Ecto neural progenitor cell (in vitro differentiated cells): ENCODE measurements around the gene RASA2.
"Not testable (repeated sequence)": the region's sequence is repeated elsewhere in the genome, so short reads cannot be mapped to it uniquely, and the experiment has no call there.

Experiments used
- DNase-seq: peaks from one replicate; pipeline ENCODE4 v3.0.0-alpha.2; 2018; ENCODE audit warnings: low spot score

RASA2 gene

DNA sequence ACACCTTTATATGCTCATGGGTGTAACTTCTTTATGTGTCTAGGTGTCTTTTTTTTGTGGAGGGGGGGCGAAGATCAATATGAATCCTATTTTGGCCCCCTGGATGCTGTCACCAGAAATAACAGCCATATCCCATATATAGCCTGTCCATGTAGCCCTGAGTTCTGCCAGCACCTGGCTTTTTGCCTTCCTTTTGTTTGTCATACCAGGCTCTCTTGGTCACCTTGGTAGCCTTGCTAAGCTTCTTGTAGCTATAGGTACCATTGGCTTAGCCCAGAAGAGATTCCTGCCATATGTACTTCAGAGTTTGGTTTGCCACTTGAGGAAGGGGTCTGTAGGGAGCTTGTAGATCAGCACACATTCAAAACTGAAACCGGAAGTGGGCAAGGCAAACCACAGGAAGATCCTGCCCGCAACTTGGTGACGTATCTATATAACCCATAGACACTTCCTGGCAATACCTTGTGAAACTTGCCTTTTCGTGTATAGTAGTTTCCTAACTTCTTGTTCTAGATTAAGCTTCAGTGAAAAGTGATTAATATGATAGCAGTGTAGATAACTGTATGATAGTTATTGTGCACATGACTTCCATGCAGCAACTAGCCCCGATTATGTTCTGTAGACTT is 11.9 kb downstream of the RASA2 start:
- no peak for DNase-seq

- no peak for DNase-seq
Measured at GRCh38 chr3:141499284-141499683, 12.5 kb downstream of the RASA2 start.

- no peak for DNase-seq
Measured at GRCh38 chr3:141499965-141500364, 13.1 kb downstream of the RASA2 start.

GRCh38 chr3:141500397-141500796 is 13.6 kb downstream of the RASA2 start:
- DNase-seq: no peak

- no peak for DNase-seq
Measured at GRCh38 chr3:141505166-141505565, 18.3 kb downstream of the RASA2 start.

DNA sequence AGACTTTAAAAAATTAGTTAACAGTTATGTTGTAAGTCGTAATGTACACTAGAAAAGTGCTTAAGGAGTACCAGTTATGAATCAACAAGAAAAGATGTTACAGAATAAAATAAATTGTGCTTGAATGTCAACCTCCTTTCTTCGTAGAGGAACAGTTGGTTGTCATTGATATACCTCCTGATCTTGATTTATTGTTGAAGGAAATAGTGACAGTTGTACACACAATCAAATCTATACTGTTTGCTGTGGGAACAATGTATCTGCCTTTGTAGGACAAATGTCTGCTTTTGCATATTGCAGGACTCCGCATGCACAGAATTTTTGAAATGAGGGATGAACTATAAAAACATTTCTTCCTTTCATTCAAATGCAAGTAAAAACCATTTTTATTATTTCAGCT is 19.2 kb downstream of the RASA2 start:
- no peak for DNase-seq

DNA sequence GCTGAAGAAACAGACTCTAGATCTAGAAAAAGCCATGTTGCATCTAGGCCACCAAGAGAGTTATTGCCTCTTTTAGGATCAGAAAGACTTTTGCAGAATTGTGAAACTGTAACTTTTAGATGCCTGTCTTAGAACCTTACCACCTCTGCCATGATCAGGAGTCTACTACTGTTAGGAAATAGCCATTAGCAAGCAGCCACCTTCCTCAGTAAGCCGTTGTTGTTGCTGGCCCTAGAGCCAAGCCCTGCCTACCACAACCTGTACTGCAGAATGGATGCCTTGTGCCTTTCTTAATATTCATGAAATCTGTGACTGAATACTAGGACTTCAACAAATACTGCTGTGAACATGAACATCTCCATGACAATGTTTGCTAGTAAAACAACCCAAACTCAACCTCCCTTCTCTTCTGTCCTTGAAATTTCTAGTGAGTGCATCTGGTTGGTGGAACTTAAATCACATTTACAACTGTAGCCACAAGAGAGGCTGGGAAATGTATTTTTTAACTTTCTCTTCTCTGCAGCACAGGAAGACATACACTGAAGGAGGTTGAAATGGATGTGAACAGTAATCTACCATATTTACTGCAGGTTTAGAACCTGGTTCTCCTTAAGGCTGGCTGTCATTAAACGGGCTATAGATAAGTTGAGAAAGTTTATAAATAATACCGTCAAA is 20.7 kb downstream of the RASA2 start:
- no peak for DNase-seq

- no peak for DNase-seq
Measured at GRCh38 chr3:141508067-141508436, 21.2 kb downstream of the RASA2 start.

GRCh38 chr3:141511361-141511760 is 24.5 kb downstream of the RASA2 start:
- DNase-seq: no peak

- DNase-seq: no peak
Measured at GRCh38 chr3:141514382-141514781, 27.6 kb downstream of the RASA2 start.

DNA sequence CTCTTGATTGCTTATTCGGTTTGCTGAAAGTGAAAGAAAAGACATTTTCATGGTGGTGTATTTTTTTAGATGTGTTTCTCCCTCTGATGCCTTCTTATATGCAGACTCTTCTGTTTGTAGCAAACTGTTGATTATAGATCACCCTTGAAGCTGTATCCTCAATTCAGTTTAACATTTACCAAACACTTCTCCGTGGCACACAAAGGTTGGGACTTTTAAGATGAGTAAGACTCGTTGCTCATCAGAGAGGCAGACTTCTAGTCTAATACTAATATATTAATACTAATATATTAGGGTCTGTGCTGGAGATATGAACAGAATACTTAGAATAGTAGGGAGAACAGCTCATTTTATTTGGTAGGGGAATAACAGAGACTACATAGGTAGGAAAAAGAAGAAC is 32.8 kb downstream of the RASA2 start:
- no peak for DNase-seq

- no peak for DNase-seq
Measured at GRCh38 chr3:141521781-141522180, 35.0 kb downstream of the RASA2 start.

DNA sequence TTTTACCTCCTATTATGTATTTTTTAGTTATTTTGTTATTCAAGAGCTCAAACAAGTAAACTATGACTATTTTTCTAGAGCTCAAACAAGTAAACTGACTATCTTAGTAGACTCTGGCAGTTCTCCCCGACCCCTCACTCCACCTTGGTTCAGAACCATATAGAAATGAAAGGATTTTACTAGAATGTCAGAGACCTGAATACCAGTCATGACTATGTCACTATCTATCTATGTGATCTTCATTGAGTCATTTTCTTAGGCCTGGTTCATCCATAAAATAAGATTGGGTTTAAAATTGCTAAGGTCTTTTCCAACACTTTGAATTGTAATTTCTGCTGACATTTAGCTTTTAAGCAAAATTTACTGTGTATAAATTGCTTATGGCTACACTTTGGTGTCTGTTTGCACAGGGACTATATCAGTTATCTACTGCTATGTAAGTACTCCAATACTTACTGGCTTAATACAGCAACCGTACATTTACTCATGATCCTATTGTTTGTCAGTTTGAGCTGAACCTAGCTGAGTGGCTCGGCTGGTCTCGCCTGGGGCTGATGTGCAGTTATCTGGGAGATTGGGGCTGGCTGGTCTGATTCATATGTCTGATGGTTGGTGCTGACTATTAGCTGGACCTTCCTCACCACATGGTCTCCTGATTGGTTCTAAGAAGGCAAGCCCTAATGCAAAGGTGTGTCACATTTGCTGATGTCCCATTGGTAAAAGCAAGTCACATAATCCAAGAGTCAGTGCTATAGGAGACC is 37.0 kb downstream of the RASA2 start:
- DNase-seq: no peak

- DNase-seq: no peak
Measured at GRCh38 chr3:141524988-141525387, 38.2 kb downstream of the RASA2 start.

DNA sequence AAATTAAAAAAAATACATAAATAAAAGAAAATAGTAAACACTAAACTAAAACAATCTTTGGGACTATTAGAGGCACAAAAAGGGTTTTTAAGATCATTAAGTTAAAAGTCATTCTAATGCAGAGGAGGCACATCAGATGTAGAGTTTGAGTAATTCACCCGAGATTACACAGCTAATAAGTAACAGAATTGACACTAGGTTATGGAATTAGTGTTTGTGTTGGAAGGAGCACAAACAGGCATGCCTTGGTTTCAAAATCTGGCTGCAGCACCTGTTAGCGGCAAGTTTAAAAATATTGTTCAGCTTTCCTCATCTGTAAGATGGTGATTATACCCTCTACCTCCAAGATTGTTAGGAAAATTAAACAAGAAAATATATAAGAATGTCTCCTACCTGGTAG is 39.0 kb downstream of the RASA2 start:
- no peak for DNase-seq

DNA sequence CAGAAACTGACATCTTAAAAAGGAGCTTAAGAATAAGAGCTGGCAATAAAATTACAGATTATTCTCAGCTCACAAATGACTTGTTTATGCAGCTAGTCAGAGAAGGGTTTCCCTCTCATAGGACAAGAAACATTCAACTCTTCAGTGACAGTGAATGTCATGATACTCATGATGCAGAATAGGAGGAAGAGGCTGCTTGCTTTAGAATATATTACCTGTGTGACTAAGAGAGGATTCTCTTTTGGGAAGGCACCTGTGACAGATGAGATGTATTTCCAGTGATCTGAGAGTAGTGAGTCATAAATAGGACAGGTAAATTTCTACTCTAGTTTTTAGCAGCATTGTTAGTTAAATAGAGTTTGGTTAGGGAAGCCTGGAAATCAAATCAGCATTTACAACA is 39.9 kb downstream of the RASA2 start:
- DNase-seq: no peak

- DNase-seq: no peak
Measured at GRCh38 chr3:141528800-141529199, 42.0 kb downstream of the RASA2 start.

GRCh38 chr3:141529256-141529655 is 42.4 kb downstream of the RASA2 start:
- DNase-seq: no peak

DNA sequence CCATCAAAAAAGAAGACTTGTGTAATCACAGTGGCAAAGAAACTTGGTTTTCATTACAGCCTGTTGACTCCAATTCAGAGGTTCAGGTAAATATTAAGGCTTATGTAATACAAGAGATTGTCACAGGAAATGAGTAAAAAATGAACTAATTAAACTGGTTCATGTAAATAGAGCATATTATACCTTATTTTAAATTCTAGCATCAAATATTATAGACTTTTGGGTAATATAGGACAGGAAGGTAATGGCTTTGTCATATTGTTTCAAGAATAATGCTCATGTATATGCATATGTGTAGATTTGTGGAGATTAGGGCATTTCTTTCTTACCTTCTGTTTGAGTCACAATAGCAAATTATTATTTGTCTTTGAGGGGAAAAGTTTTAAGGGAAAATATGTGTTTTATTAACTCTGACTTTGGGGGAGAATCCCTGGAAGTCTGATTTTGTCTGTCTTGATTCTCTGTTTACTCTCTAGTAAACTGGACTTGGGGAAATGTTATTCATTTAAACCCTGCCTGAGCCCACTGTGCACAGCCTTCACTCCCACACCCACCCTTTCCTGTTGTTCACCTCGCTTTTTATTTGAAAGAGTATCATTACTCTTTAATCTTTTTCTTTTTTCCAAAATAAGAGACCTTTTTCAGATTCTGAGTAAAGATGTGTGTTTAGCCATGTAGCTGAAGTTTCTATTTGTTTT is 43.0 kb downstream of the RASA2 start:
- DNase-seq: no peak

DNA sequence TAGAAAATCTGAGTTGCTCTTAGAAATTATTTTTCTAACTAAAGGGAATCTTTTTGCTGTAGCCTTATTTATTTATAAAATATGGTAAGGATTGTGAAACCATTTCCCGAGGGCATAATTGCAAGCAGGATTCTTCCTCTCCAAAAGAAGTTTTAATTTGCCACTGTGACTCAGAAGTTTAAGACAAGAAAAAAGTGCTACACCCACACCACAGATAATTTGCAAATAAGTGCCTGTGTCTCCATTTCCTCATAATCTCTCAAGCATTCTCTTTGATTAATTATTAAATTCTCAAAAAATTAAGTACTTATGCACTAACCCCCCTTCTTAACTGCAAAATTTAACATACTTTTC is 43.6 kb downstream of the RASA2 start:
- no peak for DNase-seq

DNA sequence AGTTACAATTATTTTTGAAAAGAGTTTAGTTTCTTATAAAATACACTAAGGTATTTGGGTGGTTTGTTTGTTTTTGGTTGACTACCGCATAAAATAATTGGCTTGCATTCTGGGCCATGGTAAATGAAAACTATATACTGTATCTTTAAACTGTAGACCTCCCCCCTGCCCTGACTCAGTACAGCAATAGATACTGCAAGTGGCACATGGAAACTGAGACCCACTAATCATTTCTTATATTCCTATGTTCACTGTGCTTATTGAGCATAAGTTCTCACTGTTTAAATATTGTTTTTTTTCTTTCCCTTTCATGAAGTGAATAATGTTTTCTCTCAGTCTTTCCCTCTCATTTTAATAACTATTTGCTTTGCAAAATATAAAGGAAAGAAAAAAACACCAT is 45.8 kb downstream of the RASA2 start:
- no peak for DNase-seq

DNA sequence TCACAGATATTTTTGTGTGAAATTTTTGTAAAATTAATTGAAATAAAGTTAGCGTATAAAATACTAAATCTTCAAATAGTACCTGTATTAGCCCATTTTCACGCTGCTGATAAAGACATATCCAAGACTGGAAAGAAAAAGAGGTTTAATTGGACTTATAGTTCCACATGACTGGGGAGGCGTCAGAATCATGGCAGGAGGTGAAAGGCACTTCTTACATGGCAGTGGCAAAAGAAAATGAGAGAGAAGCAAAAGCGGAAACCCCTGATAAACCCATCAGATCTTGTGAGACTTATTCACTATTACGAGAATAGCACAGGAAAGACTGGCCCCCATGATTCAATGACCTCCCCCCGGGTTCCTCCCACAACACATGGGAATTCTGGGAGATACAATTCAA is 49.2 kb downstream of the RASA2 start:
- DNase-seq: not testable (repeated sequence)

DNA sequence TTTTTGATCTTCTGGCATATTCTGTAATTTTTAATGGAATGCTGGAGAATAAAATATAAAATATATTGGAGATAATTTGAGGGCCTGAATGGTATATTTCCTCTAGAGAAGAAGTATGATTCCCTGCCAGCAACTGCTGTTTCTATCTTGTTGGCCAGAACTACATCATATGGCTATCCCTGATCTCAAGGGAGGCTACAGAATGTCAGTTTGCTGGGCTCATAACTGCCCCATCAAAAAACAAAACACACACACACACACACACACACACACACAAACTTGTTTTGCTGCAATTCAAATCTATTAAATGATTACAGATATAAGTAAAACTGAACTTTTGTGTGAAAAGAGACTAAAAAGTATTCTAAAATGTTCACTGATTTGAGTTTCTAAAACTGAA is 51.0 kb downstream of the RASA2 start:
- DNase-seq: no peak
